Measurements from ENCODE around the gene CCSAP.

DNA sequence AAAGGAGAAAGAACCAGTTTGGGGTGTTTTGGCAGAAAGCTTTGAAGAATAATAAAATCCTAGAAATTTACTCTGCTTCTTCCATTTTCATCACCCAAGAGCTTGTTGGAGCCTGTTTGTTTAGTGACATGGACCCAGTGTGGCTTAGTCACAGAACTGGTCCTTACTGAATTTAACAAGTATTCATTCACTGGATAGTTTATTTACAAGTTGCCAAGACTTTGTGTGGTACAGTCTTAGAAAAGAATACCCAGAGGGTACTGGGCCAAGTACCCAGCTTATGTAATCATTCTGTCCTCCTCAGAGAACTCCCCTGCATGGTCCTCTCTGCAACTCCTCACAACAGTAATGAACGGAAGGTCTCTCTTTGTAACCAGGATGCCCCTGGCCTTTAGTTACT is 55.6 kb downstream of the CCSAP start:
- TF ChIP-seq, protein P1, sequence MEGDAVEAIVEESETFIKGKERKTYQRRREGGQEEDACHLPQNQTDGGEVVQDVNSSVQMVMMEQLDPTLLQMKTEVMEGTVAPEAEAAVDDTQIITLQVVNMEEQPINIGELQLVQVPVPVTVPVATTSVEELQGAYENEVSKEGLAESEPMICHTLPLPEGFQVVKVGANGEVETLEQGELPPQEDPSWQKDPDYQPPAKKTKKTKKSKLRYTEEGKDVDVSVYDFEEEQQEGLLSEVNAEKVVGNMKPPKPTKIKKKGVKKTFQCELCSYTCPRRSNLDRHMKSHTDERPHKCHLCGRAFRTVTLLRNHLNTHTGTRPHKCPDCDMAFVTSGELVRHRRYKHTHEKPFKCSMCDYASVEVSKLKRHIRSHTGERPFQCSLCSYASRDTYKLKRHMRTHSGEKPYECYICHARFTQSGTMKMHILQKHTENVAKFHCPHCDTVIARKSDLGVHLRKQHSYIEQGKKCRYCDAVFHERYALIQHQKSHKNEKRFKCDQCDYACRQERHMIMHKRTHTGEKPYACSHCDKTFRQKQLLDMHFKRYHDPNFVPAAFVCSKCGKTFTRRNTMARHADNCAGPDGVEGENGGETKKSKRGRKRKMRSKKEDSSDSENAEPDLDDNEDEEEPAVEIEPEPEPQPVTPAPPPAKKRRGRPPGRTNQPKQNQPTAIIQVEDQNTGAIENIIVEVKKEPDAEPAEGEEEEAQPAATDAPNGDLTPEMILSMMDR (conservative IDR thresholded peaks at IDR 0.05; ENCODE audit: low read depth, low read length) = no peak
- no peak for TF ChIP-seq POLR2A (IDR thresholded peaks at IDR 0.05; ENCODE audit: low read depth, low read length)
- TF ChIP-seq MXI1 (IDR thresholded peaks at IDR 0.05; ENCODE audit: borderline replicate concordance, low read depth, low read length) = no peak

Measured in IMR-90 (cell line).